Liver (tissue), 9 donors: Measurements from ENCODE around the gene FMO2. TPM values are rescaled to one million over a fixed set of nuclear protein-coding genes. Genes with fewer than 3 reads are reported as not detected.

ENCODE experiments used
- DNase-seq: peaks from one replicate; pipeline ENCODE4 v3.0.0-alpha.2; 2017; ENCODE audit warnings: low spot score
- H3K27ac ChIP-seq, 2 donors: one replicate each; pipeline ENCODE4 v1.7.0; 2013; ENCODE audit warnings: inconsistent platforms in 2 of 2, low read length in 2 of 2, control low read depth in 1 of 2, low read depth in 1 of 2, mild to moderate bottlenecking in 1 of 2
- H3K27me3 ChIP-seq, 4 donors: one replicate each; pipeline versions ENCODE4 v1.6.1 to v1.7.0; 2013; ENCODE audit warnings: low read length in 3 of 4, inconsistent platforms in 1 of 4, mild to moderate bottlenecking in 1 of 4, moderate library complexity in 1 of 4; ENCODE audit not compliant: control insufficient read depth in 4 of 4, insufficient read depth in 4 of 4
- H3K36me3 ChIP-seq, 4 donors: one replicate each; pipeline versions ENCODE4 v1.6.1 to v1.7.0; 2013; ENCODE audit warnings: low read length in 3 of 4, mild to moderate bottlenecking in 3 of 4, low read depth in 1 of 4, moderate library complexity in 1 of 4; ENCODE audit not compliant: control insufficient read depth in 4 of 4, insufficient read depth in 3 of 4
- H3K4me1 ChIP-seq, 4 donors: one replicate each; pipeline versions ENCODE4 v1.6.1 to v1.7.0; 2013; ENCODE audit warnings: low read length in 3 of 4, mild to moderate bottlenecking in 3 of 4, moderate library complexity in 1 of 4; ENCODE audit not compliant: control insufficient read depth in 4 of 4, insufficient read depth in 4 of 4
- H3K4me3 ChIP-seq, 3 donors: one replicate each; pipeline versions ENCODE4 v1.6.1 to v1.7.0; 2013; ENCODE audit warnings: low read length in 3 of 3, control low read depth in 1 of 3, low read depth in 1 of 3, mild to moderate bottlenecking in 1 of 3
- H3K9ac ChIP-seq, 2 donors: one replicate each; pipeline ENCODE4 v1.7.0; 2013; ENCODE audit warnings: low read length in 2 of 2, mild to moderate bottlenecking in 2 of 2, moderate library complexity in 2 of 2, control low read depth in 1 of 2, low read depth in 1 of 2
- H3K9me3 ChIP-seq, 4 donors: one replicate each; pipeline versions ENCODE4 v1.6.1 to v1.7.0; 2013; ENCODE audit warnings: low read length in 3 of 4; ENCODE audit not compliant: control insufficient read depth in 4 of 4
- EGR1 ChIP-seq, 2 donors: IDR thresholded peaks; 2 replicates each; pipeline ENCODE4 v1.6.1; 2016 to 2018; ENCODE audit warnings: antibody characterized with exemption in 2 of 2, low read depth in 2 of 2
- FOXA1 ChIP-seq: IDR thresholded peaks from 2 replicates; pipeline ENCODE4 v1.6.1; 2016; ENCODE audit warnings: antibody characterized with exemption
- FOXA2 ChIP-seq: IDR thresholded peaks from 2 replicates; pipeline ENCODE4 v1.6.1; 2016; ENCODE audit warnings: antibody characterized with exemption
- GABPA ChIP-seq, 2 donors: IDR thresholded peaks in 1 of 2; conservative IDR thresholded peaks in 1 of 2; 2 replicates each; pipeline ENCODE4 v1.6.1; 2016; ENCODE audit warnings: antibody characterized with exemption in 2 of 2, mild to moderate bottlenecking in 1 of 2, moderate library complexity in 1 of 2
- HNF4A ChIP-seq, 2 donors: conservative IDR thresholded peaks; 2 replicates each; pipeline ENCODE4 v1.6.1; 2016; ENCODE audit warnings: antibody characterized with exemption in 2 of 2, mild to moderate bottlenecking in 2 of 2
- HNF4G ChIP-seq: IDR thresholded peaks from 2 replicates; pipeline ENCODE4 v1.6.1; 2016; ENCODE audit warnings: antibody characterized with exemption
- JUND ChIP-seq, 2 donors: IDR thresholded peaks; 2 replicates each; pipeline ENCODE4 v1.6.1; 2016; ENCODE audit warnings: antibody characterized with exemption in 2 of 2
- NR2F2 ChIP-seq: IDR thresholded peaks from 2 replicates; pipeline ENCODE4 v1.6.1; 2016; ENCODE audit warnings: antibody characterized with exemption
- RAD21 ChIP-seq, 2 donors: IDR thresholded peaks; 2 replicates each; pipeline ENCODE4 v1.6.1; 2016; ENCODE audit warnings: antibody characterized with exemption in 2 of 2, mild to moderate bottlenecking in 2 of 2
- RXRA ChIP-seq, 2 donors: IDR thresholded peaks; 2 replicates each; pipeline ENCODE4 v1.6.1; 2017 to 2018; ENCODE audit warnings: antibody characterized with exemption in 2 of 2, mild to moderate bottlenecking in 1 of 2
- SP1 ChIP-seq: IDR thresholded peaks from 2 replicates; pipeline ENCODE4 v1.6.1; 2018; ENCODE audit warnings: antibody characterized with exemption, mild to moderate bottlenecking
- TAF1 ChIP-seq: conservative IDR thresholded peaks from 2 replicates; pipeline ENCODE4 v1.6.1; 2016; ENCODE audit warnings: antibody characterized with exemption, mild to moderate bottlenecking
- YY1 ChIP-seq: IDR thresholded peaks from 2 replicates; pipeline ENCODE4 v1.6.1; 2016; ENCODE audit warnings: antibody characterized with exemption, mild to moderate bottlenecking
- WGBS: extraction: QIAGEN DNeasy Blood & Tissue Kit; methylation state at CpG from one replicate; pipeline ENCODE4 v1.1.7; 2013; 5-methylcytosine and 5-hydroxymethylcytosine counted together
- polyA plus RNA-seq, 2 donors: library from polyadenylated mRNA; stranded (reverse) in 1 of 2; unstranded in 1 of 2; fragments of 200-250 nt in 1 of 2; fragments of >200 nt in 1 of 2; fragmentation: Nextera tagmentation in 1 of 2; extraction: Ambion mirVana in 1 of 2; gene quantifications; one replicate each; pipeline versions ENCODE4 v1.2.1 to v1.2.3, GENCODE V29; 2013 to 2015
- total RNA-seq, 2 donors: library from RNA; depleted of rRNA; stranded (reverse); fragments of >200 nt; gene quantifications; one replicate each; pipeline ENCODE4 v1.2.3, GENCODE V29; 2014
- TF ChIP-seq, protein P1 (sequence below): fragments of 150-350 bp; IDR thresholded peaks from 2 replicates; pipeline ENCODE4 v1.5.1; 2017; ENCODE audit warnings: improper control_type of control experiment, low read depth, low read length; ENCODE audit not compliant: missing input control
- TF ChIP-seq, protein P2 (sequence below): IDR thresholded peaks from 2 replicates; pipeline ENCODE4 v1.6.1; 2016; ENCODE audit warnings: antibody characterized with exemption
- TF ChIP-seq, protein P3 (sequence below): IDR thresholded peaks from 2 replicates; pipeline ENCODE4 v1.6.1; 2016; ENCODE audit warnings: antibody characterized with exemption
- TF ChIP-seq, protein P4 (sequence below): IDR thresholded peaks from 2 replicates; pipeline ENCODE4 v1.6.1; 2016; ENCODE audit warnings: antibody characterized with exemption, mild to moderate bottlenecking
- TF ChIP-seq, protein P5 (sequence below): IDR thresholded peaks from 2 replicates; pipeline ENCODE4 v1.6.1; 2016; ENCODE audit warnings: antibody characterized with exemption
- donor health status: healthy.
- donor health status: healthy.
- donor health status: healthy.
- donor health status: healthy.
- donor health status: healthy.

FMO2 gene
- total and polyA plus RNA-seq, 4 donors, result 0.14 to 1.6 (median 1.1) TPM

DNA sequence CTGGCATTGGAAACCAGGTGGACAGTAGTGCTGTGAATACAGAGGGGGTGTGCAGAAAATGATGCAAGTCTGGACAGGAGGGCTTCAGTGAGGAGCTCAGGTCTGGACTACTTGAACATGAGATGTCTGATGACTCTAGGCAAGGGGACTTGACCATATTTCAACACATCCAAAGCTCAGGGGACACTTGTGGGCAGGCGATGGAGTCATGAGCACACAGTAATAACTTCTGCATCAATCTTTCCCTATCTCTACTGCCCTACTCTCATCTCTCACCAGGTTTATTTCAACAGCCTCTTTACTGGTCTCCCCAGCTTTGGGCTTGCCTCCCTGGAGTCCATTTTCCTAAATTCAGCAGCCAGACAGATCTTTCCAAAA is 21.9 kb downstream of the FMO2 start:
- 93% methylated on average over 1 of the region's 1 CpG for WGBS

DNA sequence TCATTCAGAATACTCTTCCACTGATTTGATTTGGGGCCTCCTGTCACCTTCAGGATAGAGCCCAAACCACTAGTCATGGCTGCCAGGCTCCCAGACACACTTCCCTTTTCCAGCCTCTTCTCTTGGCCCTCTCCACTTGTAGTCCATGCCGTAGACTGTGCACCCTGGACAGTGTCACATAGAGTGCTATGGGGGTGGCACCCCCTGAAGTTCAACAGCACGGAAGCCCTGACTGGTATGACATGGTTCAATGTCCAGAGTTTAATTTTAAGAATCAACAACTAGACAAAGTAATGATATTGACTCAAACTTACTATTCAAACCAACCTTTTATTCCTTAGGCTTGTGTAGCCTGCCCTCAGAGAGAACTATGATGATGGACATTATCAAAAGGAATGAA is 22.3 kb downstream of the FMO2 start:
- Histone ChIP-seq H3K27me3 (no peaks in the 10 kb centered on the region), H3K36me3 (no peaks in the 10 kb centered on the region), H3K27ac (no peak overlapping the region), H3K4me1 (peaks cover 2 to 11% (median 8%) of the 10 kb centered on the region in 4 donors), H3K9me3 (no peaks in the 10 kb centered on the region), H3K9ac (no peak overlapping the region), H3K4me3 (no peak overlapping the region)
- TF ChIP-seq SP1 (peak; percentile 38), FOXA2 (no peak), RXRA (IDR thresholded peaks at IDR 0.05) (peak; percentile 41 to 53), TAF1 (no peak), FOXA1 (no peak), RAD21 (IDR thresholded peaks at IDR 0.05) (no peak), HNF4G (peak; percentile 8), HNF4A (conservative IDR thresholded peaks at IDR 0.05) (peak; percentile 66 to 79)
- TF ChIP-seq, protein P1, sequence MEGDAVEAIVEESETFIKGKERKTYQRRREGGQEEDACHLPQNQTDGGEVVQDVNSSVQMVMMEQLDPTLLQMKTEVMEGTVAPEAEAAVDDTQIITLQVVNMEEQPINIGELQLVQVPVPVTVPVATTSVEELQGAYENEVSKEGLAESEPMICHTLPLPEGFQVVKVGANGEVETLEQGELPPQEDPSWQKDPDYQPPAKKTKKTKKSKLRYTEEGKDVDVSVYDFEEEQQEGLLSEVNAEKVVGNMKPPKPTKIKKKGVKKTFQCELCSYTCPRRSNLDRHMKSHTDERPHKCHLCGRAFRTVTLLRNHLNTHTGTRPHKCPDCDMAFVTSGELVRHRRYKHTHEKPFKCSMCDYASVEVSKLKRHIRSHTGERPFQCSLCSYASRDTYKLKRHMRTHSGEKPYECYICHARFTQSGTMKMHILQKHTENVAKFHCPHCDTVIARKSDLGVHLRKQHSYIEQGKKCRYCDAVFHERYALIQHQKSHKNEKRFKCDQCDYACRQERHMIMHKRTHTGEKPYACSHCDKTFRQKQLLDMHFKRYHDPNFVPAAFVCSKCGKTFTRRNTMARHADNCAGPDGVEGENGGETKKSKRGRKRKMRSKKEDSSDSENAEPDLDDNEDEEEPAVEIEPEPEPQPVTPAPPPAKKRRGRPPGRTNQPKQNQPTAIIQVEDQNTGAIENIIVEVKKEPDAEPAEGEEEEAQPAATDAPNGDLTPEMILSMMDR, result no peak
- DNase-seq, result no peak
- WGBS, result 44% methylated on average over 2 of the region's 2 CpGs

More for the DNA sequence above, 21.9 kb downstream of the FMO2 start:
- Histone ChIP-seq H3K9me3 (no peaks in the 10 kb centered on the region), H3K27me3 (no peaks in the 10 kb centered on the region), H3K27ac (no peak overlapping the region), H3K4me1 (peaks cover 2 to 11% (median 8%) of the 10 kb centered on the region in 4 donors), H3K36me3 (no peaks in the 10 kb centered on the region), H3K4me3 (no peak overlapping the region), H3K9ac (no peak overlapping the region)
- TF ChIP-seq GABPA (IDR thresholded peaks at IDR 0.05 in 1 of 2, conservative IDR thresholded peaks at IDR 0.05 in 1 of 2), result no peak
- TF ChIP-seq, protein P2, sequence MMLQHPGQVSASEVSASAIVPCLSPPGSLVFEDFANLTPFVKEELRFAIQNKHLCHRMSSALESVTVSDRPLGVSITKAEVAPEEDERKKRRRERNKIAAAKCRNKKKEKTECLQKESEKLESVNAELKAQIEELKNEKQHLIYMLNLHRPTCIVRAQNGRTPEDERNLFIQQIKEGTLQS, result no peak
- no peak for TF ChIP-seq SP1
- TF ChIP-seq, protein P3, sequence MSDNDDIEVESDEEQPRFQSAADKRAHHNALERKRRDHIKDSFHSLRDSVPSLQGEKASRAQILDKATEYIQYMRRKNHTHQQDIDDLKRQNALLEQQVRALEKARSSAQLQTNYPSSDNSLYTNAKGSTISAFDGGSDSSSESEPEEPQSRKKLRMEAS, result no peak
- TF ChIP-seq TAF1, result no peak
- no peak for TF ChIP-seq JUND (IDR thresholded peaks at IDR 0.05)
- TF ChIP-seq HNF4A (conservative IDR thresholded peaks at IDR 0.05), result no peak
- no peak for DNase-seq

DNA sequence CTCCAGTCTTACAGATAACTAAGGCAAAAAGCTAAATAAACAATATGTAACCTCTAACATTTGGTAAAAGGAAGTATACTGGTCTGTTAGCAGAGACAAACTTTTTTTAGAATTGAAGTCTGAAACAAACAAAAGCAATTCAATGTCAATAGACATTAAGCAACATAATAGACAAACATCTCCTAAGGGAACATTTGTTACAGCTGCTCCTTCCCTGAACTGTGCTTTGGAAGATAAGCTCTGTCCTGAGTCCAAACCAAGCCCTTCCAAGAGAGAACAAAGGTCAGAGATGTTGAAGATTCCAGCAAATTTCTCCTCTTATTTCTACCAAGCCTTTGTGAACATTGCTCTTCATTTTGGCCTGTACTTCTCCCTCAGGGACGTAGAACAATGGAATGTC is 25.3 kb downstream of the FMO2 start:
- Histone ChIP-seq H3K4me3 (no peak overlapping the region), H3K27me3 (no peaks in the 10 kb centered on the region), H3K4me1 (peaks cover 2 to 11% (median 8%) of the 10 kb centered on the region in 4 donors), H3K27ac (no peak overlapping the region), H3K9ac (no peak overlapping the region), H3K9me3 (no peaks in the 10 kb centered on the region), H3K36me3 (no peaks in the 10 kb centered on the region)
- no peak for DNase-seq
- WGBS, result 29% methylated on average over 1 of the region's 1 CpG
- TF ChIP-seq TAF1 (no peak), NR2F2 (no peak), JUND (IDR thresholded peaks at IDR 0.05) (peak; percentile 35 to 77), SP1 (peak; percentile 32), RAD21 (IDR thresholded peaks at IDR 0.05) (peak; percentile 8 to 32), YY1 (peak; percentile 18), EGR1 (IDR thresholded peaks at IDR 0.05; ENCODE audit: low read depth in 2 of 2) (no peak), HNF4A (conservative IDR thresholded peaks at IDR 0.05) (peak; percentile 71 to 92)
- TF ChIP-seq, protein P4, sequence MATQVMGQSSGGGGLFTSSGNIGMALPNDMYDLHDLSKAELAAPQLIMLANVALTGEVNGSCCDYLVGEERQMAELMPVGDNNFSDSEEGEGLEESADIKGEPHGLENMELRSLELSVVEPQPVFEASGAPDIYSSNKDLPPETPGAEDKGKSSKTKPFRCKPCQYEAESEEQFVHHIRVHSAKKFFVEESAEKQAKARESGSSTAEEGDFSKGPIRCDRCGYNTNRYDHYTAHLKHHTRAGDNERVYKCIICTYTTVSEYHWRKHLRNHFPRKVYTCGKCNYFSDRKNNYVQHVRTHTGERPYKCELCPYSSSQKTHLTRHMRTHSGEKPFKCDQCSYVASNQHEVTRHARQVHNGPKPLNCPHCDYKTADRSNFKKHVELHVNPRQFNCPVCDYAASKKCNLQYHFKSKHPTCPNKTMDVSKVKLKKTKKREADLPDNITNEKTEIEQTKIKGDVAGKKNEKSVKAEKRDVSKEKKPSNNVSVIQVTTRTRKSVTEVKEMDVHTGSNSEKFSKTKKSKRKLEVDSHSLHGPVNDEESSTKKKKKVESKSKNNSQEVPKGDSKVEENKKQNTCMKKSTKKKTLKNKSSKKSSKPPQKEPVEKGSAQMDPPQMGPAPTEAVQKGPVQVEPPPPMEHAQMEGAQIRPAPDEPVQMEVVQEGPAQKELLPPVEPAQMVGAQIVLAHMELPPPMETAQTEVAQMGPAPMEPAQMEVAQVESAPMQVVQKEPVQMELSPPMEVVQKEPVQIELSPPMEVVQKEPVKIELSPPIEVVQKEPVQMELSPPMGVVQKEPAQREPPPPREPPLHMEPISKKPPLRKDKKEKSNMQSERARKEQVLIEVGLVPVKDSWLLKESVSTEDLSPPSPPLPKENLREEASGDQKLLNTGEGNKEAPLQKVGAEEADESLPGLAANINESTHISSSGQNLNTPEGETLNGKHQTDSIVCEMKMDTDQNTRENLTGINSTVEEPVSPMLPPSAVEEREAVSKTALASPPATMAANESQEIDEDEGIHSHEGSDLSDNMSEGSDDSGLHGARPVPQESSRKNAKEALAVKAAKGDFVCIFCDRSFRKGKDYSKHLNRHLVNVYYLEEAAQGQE, result no peak
- TF ChIP-seq, protein P5, sequence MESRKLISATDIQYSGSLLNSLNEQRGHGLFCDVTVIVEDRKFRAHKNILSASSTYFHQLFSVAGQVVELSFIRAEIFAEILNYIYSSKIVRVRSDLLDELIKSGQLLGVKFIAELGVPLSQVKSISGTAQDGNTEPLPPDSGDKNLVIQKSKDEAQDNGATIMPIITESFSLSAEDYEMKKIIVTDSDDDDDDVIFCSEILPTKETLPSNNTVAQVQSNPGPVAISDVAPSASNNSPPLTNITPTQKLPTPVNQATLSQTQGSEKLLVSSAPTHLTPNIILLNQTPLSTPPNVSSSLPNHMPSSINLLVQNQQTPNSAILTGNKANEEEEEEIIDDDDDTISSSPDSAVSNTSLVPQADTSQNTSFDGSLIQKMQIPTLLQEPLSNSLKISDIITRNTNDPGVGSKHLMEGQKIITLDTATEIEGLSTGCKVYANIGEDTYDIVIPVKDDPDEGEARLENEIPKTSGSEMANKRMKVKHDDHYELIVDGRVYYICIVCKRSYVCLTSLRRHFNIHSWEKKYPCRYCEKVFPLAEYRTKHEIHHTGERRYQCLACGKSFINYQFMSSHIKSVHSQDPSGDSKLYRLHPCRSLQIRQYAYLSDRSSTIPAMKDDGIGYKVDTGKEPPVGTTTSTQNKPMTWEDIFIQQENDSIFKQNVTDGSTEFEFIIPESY, result peak; percentile 46
- TF ChIP-seq, protein P1, result no peak
- TF ChIP-seq, protein P3, result no peak
